Fibroblast of skin of scalp (primary cell): ENCODE data around the gene MAT2A. TPM values are rescaled to one million over a fixed set of nuclear protein-coding genes. Genes with fewer than 3 reads are reported as not detected.

Experiments
- DNase-seq: peaks from one replicate; pipeline ENCODE4 v3.0.0-alpha.2; 2013
- polyA plus RNA-seq, 2 experiments: library from polyadenylated mRNA; unstranded; fragments of 120-200 nt; gene quantifications; one replicate each; pipeline ENCODE4 v1.2.1, GENCODE V29; 2013; ENCODE audit not compliant: insufficient read length in 2 of 2

Gene MAT2A
- 150 TPM for polyA plus RNA-seq (2013, experiment 1 of 2; ENCODE audit: insufficient read length)
- 155 TPM for polyA plus RNA-seq (2013, experiment 2 of 2; ENCODE audit: insufficient read length)

DNA sequence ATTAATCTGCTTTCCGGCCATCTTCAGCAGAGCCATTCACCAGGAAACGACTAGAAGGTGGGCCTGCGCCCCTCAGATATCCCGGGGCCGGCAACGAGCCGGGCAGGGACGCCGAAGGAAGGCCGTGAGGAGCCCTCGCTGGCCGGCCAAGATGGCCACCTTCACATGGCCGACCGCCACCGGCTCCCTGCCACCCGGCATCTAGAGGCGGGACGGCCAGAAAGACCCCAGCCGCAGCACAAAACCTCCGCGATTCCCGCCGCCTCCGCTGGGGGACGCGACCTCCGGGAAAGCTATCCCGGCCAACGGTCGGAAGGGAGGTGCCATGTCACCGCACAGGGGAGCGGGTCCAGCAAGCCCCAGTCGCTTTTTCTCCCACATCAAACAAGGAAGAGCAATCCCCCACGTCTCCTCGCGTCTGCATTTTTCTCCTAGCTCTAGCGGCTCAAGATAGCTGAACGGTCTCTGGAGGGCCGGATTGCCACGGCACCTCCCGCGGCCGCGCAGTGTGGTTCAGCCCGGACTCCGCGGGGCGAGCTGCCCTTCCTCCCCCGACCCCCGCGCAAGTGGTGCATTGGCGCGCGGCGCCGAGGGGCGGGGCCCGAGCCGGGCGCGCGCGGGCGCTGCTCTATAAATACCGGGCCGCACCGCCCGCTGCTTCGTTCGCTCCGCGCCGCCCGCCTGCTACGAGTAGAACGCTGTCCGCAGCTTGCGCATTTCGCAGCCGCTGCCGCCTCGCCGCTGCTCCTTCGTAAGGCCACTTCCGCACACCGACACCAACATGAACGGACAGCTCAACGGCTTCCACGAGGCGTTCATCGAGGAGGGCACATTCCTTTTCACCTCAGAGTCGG is at the start of gene MAT2A:
Gene MAT2A (plus strand): TSS at position 662 of the 854 bp plus-strand sequence. CDS start 120 bp downstream, at position 782.
- peak; percentile 96 for DNase-seq

DNA sequence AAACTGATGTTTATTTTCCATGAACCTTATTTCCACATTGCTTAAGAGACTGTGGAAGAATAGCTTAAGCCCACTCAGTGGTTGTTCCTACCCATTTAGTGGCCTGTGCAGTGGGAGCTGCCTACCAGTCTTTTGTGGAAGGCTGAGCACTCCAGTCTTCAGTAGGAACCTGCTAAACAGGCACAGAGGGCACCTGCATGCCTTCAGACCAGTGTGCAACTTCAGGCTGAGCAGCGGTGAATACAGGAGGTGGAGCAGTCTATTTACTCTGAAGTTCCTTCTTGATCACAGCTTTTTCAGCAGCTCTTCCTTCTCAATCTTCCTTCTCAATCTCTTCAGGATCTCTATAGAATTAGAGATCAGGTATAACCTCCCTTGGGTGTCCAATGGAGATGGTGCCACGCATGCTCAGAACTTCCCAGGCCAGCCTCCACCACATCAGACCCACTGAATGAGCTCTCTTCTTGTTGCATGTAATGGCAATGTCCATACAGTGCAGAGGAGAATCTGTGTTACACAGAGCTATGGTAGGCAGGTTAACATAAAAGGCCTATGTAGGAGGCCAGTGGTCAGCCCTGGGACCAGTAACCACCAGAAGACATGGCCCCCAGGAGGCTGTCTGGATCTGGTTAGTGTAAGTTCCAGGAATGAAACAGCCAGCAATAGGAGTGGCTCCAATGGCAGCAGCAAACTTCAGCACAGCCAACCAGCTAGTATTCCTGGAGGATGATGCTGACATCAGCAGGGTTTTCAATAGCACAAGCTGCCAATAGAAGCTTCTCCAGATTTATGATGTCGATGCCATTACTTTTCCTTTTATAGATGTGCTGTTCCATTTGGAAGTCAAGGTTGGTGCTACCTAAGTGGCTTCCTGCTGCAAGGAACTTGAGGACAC is 47.9 kb upstream of the MAT2A start:
- DNase-seq, result no peak

DNA sequence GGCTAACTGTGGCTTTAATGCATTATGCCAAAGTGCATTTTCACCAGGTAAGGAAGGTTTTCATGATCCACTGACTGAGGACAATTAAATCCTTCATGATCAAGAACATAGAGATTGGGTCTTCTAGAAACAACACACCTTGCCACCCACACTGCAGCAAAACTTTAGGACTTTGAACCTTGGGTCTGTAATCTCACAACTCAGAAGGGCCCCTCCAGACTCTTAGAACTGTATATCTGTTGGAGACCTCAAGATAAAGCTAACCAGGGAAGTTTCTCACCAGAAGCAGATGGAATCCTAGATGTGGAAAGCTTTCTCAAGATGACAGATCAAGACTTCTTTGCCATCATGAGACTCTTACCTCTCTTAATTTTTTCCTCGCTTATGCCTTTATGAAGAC is 42.5 kb upstream of the MAT2A start:
- DNase-seq, result no peak

DNA sequence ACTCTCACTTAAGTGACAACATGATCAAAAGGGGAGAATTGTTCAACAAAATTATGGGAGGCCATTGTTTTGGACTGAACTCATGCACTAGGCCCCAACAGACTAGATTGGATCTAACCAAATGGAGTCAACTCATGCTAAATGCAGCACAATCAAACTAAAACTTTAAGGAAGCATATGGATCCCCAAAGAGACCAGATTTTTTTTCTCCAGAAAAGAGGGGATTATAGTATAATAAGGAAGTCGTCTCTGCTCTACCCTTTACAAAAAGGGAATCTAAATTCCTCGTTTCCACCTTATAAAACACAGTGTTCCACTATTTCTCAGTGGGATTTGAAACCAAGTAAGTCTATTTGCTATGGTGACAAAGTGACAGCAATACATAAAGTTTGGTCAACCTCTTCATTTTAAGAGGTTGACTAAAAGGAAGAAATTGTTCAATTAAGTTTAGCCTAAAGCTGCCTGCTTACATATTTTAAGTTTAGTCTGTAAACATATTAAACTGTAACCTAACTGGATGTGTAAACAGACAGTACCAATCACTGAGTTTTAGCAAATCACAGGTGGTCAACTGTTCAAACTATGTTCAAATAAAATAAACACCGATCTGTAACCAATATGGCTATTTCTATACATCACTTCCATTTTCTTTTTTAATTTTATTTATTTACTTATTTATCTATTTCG is 40.9 kb upstream of the MAT2A start:
- no peak for DNase-seq

DNA sequence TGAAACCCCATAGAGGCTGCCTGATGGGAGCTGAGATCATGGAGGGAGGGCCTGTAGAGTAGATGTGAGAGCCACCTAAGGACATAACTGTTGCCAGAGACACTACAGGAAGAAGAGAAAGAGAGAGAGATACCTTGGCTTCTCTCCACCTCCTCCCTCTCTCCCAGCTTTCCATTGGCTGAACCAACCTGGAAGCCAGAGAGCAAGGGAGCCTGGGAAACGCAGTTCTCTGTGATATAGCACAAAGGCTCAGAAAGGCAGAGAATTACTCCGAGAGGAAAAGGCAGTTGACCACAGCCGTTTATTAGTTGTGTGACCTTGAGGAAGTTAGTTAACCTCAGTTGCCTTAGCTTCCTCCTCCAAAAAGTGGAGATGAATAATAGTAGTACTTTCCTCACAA is 37.7 kb upstream of the MAT2A start:
- no peak for DNase-seq

DNA sequence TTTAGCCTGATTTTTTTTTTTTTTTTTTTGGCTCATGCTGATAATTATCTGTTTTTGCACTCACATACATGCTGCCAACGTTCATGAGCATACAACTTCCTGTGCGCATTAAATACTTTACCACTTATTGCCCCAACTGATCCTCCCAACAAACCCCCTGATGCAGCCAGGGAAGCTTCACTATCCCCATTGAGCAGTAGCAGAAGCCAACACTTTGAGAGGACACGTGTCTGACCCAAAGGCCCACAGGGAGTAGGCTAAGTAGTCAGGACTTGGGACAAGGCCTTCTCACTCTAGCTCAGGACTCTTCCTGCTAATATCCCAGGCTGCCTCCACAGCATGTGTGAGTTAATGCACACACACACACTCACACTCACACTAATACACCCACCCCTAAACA is 36.2 kb upstream of the MAT2A start:
- no peak for DNase-seq

DNA sequence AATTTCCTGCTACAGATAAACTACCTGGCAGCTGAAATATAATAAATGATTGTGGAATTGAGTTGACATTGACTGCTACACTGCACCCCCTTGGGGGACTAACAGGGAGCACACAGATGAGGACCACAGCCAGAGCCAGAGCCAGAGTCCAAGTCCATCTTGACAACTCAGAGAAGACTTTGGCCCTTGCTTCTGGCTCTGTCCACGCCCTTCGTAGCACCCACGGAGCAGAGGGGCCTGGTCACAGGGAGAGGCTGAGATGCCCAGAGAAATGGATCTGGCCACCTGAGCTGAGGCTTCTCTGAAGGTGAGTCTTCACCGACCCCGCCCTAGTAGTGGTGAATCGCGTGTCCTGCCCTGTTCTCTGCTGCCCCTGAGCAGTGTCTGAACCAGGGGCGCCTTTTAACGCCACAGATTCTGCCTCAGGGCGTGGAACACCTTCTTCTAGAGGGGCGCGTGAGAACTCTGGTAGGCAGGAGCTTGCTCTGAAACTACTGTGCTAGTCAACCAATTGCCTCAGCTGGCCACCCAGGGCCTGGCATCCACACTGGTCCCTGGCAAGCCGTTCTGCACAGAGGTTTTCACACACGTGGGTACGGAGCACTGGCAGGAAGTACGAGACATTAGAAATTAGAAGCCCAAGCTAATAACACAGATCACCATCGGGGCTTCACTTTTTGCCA is 35.7 kb upstream of the MAT2A start:
- no peak for DNase-seq

DNA sequence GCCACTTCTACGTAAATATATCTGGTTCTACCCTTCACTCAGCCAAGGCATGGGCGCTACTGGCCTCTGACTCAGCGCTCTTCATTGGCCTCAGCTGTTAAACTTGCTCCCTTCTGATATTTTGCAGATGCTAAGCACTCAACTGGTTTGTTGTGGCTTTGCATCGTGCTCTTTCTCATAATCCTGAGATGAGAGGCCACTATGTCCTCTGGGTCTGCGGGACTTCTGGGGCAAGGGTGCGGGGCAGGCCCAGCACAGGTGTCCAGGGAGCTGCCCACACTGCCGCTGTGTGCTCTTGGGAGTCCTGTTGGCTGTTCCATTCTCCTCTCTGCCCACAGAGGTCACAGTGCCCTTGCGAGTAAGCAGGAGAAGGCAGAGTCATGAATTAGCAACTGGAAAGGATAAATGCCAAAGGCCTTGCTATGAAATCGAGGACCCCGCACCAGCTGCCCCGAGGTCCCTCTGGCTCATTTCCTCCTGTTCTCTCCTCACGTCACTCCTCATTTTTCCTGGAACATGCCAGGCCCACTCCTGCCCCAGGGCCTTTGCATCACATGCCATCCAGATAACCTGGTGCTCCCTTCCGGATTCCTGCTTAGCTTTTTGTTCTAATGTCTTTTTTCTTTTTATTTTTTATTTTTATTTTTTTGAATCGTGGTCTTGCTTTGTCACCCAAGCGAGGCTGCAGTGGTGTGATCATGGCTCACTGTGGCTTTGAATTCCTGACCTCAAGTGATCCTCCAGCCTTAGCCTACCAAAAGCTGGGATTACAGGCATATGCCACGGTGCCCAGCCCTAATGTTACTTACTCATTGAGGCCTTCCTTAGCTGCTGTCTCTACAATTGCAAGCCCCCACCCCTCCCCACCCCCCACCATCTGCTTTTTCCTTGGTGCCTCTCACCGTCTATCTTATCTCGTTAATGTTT is 34.9 kb upstream of the MAT2A start:
- DNase-seq, result peak; percentile 20

DNA sequence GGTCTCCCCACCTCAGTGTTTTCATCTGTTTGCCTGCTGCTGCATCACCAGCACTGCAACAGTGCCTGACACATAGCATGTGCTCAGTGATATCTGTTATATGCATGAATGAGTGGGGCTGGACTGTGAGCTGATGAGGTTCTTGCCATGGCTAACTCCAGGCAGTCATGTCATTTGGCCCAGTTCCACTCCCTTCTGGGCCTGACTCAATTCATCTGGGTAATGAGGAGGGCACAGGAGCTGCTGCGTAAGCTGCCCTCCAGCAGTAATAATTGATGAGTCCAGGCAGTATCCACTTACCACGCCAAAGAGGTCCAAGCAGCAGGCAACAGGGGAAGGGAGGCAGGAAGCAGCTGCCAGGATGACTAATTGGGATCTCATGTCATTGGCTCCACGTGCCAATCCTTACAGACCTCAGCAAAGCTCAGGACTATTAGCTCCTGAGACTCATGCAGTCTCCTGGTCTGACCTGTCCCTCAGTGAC is 34.1 kb upstream of the MAT2A start:
- DNase-seq, result peak; percentile 80

DNA sequence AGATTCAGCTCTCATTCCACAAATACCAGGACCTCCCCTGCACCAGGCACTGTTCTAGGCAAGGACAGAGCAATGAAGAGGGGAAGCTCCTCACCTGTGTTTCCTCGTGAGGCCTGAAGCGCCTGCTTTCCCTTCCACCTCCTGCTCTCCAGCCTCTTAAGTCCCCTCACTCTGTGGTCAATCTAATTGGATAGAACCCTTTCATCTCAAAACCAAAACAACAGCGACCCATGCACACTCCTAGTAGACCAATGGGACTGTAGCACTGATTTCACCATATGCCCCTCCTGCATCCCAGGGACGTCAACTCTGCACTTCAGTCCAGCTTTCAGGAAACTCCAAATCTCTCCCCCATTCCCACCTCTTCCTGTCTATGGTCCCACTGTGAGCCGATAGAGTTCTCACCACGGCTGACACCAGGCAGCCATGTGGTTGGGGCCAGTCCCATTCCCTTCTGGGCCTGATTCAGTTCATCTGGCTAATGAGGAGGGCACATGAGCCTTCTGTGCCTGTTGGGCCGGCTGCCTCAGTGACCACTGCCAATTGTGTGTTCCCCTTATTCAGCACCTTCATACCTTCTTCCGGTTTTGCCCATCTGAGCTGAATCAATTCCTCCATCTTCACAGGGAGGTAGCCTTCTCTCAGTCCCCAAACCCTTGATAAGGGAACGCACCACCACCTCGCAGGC is 33.3 kb upstream of the MAT2A start:
- no peak for DNase-seq

DNA sequence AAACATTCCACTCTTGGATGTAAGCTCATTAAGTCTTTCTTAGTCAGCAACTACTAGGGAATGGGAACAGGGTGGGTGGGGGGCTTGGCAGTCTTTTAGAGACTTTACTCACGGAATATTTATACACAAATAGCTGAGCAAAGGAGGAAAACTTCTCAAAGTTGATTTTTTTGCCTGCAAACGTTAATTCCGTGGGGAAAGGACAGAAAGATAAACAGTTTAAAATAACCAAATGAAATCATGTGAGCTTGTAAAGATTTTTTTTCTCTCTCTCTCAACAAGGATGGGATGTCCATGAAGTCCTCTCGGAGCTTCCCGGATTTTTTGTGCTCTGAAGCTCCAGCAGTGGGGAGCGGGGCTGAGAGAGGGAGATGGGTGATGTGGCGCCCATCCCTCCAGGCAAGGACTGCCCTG is 32.2 kb upstream of the MAT2A start:
- DNase-seq, result peak; percentile 37

DNA sequence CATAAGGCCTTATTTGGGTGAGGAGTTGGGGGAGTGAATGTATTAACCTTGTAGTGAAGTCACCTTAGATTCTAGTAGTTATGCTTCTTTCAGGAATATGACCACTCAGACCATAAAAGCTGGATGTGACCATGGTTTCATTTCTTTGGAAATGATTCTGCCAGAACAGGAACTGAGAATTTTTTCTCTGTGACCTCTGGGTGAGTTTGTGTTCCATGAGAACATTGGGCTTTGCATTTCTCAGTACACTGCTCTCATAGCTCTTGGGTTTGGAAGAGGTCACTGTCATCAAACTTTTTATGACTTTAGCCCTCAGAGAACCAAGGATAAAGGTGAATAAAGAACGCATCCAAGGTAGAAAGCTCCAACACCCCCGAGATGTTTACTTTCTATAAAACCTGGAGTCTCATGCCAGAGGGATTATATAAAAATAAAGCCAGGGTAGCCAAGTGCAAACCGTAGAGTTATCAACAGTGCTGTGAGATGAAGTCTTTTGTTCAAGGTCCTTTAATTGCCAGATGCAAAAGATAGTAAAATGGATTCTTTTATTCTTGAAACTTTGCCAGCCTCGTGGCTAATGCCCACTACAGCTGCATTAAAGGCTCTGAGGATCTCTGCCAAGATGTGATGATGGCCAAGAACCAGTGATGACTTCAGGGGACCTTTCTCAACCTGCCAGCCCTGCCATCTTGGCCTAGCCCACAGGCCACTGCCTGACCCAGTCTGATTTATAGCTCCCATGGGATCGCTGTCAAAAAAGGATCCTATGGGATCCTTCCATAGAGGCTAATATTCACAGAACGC is 27.8 kb upstream of the MAT2A start:
- DNase-seq, result no peak

DNA sequence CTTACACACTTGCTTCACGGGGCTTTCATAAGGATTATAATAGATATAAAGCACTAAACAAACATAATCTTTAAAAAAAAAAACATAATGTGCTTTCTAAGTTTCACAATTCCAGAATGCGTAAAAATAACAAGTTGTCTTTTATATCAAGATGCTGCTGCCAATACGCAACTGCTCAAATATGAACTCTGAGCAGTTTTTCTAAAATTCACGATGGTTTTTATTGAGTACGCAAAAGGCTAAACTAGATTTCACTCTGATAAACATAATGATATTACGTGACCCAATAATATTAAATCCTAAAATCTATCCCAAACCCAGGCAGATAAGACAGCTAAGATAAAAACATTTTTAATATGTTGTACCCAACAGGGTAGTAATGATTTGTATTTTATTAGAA is 24.6 kb upstream of the MAT2A start:
- DNase-seq, result no peak

DNA sequence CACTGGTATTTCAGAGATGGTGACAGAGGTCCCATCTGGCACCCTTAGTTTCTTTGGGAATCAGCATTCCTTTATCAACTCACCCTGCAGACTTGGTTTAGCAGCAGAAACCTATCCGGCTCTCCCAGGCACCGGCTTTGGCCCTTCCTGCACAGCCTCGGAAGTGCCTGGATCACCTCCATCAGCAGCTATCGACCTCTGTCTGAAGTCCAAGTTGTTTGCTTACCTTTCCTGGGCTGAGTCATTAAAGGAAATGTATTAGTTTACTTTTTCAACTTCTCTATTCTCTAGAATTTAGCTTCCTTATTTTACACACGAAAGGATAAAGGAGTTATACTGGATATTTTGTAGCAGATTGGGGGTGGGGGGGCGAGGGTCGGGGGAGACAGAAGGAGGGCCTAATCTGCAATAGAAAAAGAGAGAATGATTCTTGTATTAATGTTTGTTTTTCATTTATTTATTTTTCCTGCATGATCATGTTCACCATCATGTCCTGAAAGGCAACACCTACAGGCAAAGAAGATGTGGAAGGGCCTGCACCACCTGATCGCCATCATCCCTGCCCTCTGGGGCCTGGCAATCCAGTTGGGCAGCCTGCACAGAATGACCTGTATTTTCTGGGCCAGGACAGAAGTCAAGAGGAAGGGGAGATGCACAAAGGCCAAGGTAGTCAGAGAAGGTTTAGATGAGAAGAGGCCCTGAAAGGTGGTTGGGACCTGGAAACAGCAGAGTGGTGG is 22.1 kb upstream of the MAT2A start:
- DNase-seq, result no peak

DNA sequence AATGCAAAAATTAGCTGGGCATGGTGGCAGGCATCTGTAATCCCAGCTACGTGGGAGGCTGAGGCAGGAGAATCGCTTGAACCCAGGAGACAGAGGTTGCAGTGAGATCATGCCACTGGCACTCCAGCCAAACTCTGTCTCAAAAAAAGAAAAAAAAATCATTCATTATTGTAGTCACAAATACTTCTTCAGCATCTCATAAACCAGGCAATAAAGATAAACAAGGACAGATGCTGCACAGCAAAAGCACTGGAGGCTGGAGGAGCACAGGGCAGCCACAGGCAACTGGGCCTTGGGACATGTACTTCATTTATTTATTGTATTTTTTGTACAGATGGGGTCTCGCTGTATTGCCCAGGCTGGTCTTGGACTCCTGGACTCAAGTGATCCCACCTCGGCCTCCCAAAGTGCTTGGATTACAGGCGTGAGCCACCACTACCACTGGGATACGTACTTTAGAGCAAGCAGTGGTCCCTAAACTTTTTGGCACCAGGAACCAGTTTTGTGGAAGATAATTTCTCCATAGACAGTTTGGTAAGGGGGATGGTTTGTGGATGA is 16.8 kb upstream of the MAT2A start:
- no peak for DNase-seq

DNA sequence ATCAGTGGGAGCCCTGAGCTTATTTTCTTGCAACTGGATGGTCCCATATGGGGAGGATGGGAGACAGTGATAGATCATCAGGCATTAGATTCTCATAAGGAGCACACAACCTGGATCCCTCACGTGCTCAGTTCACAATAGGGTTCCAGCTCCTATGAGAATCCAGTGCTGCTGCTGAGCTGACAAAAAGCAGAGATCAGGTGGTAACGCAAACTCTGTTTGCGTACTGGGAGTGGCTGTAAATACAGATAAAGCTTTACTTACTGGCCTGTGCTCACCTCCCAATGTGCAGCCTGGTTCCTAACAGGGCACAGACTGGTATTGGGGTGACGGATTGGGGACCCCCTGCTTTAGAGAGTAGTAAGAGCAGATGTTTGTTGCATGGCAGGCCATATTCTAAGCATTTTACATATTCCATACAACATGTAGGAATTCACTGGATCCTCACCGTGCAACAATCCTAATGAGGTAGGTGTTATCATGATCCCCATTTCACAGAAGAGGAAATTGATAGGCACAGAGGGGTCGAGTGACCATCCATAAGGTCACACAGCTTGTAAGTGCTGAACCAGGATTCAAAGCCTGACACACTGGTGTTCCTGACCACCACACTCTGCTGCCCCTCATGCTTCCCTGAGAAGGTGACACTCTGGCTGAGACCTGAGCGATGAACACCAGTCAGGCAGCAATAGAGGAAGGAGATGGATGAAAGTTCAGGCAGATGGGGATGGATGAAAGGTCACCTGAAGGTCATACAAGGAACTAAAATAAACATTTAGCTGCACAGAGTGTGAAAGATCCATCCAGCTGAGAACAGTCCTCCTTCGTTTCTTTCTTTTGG is 15.7 kb upstream of the MAT2A start:
- DNase-seq, result no peak

DNA sequence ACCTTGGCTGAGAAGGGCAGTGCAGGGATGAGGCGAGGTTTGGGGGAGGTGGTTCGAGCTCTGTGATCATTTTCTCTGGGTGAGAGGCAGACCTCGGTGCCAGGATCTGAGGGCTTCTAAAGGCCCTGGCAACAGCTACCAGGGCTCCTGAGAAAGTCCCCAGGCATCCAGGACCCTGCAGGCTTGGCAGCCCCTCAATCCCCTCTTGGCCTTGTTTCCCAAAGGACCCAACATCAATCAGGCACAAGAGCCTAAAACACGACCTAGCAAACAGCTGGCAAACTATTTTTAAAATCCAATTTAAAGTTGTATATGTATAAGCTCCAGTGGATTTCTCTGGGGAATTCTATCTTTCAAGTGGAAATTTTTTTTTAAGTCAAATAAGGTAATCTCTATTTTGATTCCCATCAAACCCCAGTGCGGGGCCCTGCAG is 15.0 kb upstream of the MAT2A start:
- no peak for DNase-seq
